Liver (tissue), 3 donors: ENCODE data around the gene LTN1.

Source experiments
- ATF3 ChIP-seq: IDR thresholded peaks from 2 replicates; pipeline ENCODE4 v1.6.1; 2016; ENCODE audit warnings: antibody characterized with exemption
- FOXA2 ChIP-seq: IDR thresholded peaks from 2 replicates; pipeline ENCODE4 v1.6.1; 2016; ENCODE audit warnings: antibody characterized with exemption
- HNF4A ChIP-seq, 2 donors: conservative IDR thresholded peaks; 2 replicates each; pipeline ENCODE4 v1.6.1; 2016; ENCODE audit warnings: antibody characterized with exemption in 2 of 2, mild to moderate bottlenecking in 2 of 2
- JUND ChIP-seq, 2 donors: IDR thresholded peaks; 2 replicates each; pipeline ENCODE4 v1.6.1; 2016; ENCODE audit warnings: antibody characterized with exemption in 2 of 2
- NR2F2 ChIP-seq: IDR thresholded peaks from 2 replicates; pipeline ENCODE4 v1.6.1; 2016; ENCODE audit warnings: antibody characterized with exemption
- RAD21 ChIP-seq, 2 donors: IDR thresholded peaks; 2 replicates each; pipeline ENCODE4 v1.6.1; 2016; ENCODE audit warnings: antibody characterized with exemption in 2 of 2, mild to moderate bottlenecking in 2 of 2
- REST ChIP-seq: IDR thresholded peaks from 2 replicates; pipeline ENCODE4 v1.6.1; 2016; ENCODE audit warnings: antibody characterized with exemption, mild to moderate bottlenecking
- RXRA ChIP-seq, 2 donors: IDR thresholded peaks; 2 replicates each; pipeline ENCODE4 v1.6.1; 2017 to 2018; ENCODE audit warnings: antibody characterized with exemption in 2 of 2, mild to moderate bottlenecking in 1 of 2
- SP1 ChIP-seq: IDR thresholded peaks from 2 replicates; pipeline ENCODE4 v1.6.1; 2018; ENCODE audit warnings: antibody characterized with exemption, mild to moderate bottlenecking
- TAF1 ChIP-seq: conservative IDR thresholded peaks from 2 replicates; pipeline ENCODE4 v1.6.1; 2016; ENCODE audit warnings: antibody characterized with exemption, mild to moderate bottlenecking
- YY1 ChIP-seq: IDR thresholded peaks from 2 replicates; pipeline ENCODE4 v1.6.1; 2016; ENCODE audit warnings: antibody characterized with exemption, mild to moderate bottlenecking
- TF ChIP-seq, protein P1 (sequence below): fragments of 150-350 bp; IDR thresholded peaks from 2 replicates; pipeline ENCODE4 v1.5.1; 2017; ENCODE audit warnings: improper control_type of control experiment, low read depth, low read length; ENCODE audit not compliant: missing input control
- TF ChIP-seq, protein P2 (sequence below): IDR thresholded peaks from 2 replicates; pipeline ENCODE4 v1.6.1; 2016; ENCODE audit warnings: antibody characterized with exemption
- donor health status: healthy.
- donor health status: healthy.

DNA sequence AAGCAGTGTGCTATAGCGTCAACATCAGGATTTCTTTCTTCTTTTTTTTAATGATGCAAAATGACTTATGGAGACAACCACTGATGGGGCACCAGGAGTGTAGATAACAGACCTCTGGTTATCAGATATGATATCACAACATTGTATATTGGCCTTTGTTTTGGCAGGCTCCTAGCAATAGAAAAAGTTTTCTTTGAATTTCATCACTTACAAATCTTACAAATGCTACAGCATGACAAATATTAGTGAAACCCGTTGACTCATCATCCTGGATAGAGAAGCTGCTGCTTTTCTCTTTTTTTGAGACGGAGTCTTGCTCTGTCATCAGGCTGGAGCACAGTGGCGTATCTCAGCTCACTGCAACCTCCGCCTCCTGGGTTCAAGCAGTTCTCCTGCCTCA, 92.9 kb downstream of the LTN1 start:
- TF ChIP-seq, protein P1, sequence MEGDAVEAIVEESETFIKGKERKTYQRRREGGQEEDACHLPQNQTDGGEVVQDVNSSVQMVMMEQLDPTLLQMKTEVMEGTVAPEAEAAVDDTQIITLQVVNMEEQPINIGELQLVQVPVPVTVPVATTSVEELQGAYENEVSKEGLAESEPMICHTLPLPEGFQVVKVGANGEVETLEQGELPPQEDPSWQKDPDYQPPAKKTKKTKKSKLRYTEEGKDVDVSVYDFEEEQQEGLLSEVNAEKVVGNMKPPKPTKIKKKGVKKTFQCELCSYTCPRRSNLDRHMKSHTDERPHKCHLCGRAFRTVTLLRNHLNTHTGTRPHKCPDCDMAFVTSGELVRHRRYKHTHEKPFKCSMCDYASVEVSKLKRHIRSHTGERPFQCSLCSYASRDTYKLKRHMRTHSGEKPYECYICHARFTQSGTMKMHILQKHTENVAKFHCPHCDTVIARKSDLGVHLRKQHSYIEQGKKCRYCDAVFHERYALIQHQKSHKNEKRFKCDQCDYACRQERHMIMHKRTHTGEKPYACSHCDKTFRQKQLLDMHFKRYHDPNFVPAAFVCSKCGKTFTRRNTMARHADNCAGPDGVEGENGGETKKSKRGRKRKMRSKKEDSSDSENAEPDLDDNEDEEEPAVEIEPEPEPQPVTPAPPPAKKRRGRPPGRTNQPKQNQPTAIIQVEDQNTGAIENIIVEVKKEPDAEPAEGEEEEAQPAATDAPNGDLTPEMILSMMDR = no peak
- TF ChIP-seq YY1 (no peak), SP1 (no peak), REST (no peak), FOXA2 (no peak), JUND (IDR thresholded peaks at IDR 0.05) (no peak), TAF1 (no peak), RAD21 (IDR thresholded peaks at IDR 0.05) (no peak), RXRA (IDR thresholded peaks at IDR 0.05) (no peak), NR2F2 (no peak), HNF4A (conservative IDR thresholded peaks at IDR 0.05) (no peak), ATF3 (no peak)
- TF ChIP-seq, protein P2, sequence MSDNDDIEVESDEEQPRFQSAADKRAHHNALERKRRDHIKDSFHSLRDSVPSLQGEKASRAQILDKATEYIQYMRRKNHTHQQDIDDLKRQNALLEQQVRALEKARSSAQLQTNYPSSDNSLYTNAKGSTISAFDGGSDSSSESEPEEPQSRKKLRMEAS = no peak
